Measurements from ENCODE around the gene PGM5.
"Not testable (repeated sequence)": the region's sequence is repeated elsewhere in the genome, so short reads cannot be mapped to it uniquely, and the experiment has no call there.

- TF ChIP-seq, protein P1, sequence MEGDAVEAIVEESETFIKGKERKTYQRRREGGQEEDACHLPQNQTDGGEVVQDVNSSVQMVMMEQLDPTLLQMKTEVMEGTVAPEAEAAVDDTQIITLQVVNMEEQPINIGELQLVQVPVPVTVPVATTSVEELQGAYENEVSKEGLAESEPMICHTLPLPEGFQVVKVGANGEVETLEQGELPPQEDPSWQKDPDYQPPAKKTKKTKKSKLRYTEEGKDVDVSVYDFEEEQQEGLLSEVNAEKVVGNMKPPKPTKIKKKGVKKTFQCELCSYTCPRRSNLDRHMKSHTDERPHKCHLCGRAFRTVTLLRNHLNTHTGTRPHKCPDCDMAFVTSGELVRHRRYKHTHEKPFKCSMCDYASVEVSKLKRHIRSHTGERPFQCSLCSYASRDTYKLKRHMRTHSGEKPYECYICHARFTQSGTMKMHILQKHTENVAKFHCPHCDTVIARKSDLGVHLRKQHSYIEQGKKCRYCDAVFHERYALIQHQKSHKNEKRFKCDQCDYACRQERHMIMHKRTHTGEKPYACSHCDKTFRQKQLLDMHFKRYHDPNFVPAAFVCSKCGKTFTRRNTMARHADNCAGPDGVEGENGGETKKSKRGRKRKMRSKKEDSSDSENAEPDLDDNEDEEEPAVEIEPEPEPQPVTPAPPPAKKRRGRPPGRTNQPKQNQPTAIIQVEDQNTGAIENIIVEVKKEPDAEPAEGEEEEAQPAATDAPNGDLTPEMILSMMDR (IDR thresholded peaks at IDR 0.05), result not testable (repeated sequence)
- not testable (repeated sequence) for TF ChIP-seq POLR2A (IDR thresholded peaks at IDR 0.05; ENCODE audit: low read depth)
Observed at GRCh38 chr9:68397796-68398195, 41.4 kb downstream of the PGM5 start.
